GM18951 (cell line): Measurements from ENCODE around the gene C17orf114.

Experiments used
- POLR2A ChIP-seq: IDR thresholded peaks from 4 replicates; pipeline ENCODE4 v1.6.1; 2011; ENCODE audit warnings: mild to moderate bottlenecking; ENCODE audit not compliant: insufficient read length, insufficient read depth; ENCODE audit errors: extremely low read depth
- in situ Hi-C: fragments of 300-500 bp; cut with MboI; formaldehyde crosslinking; loops from one replicate; pipeline ENCODE4 v1.12.0; 2022; ENCODE audit warnings: low sequenced_read_pairs, mixed read lengths, inconsistent platforms; ENCODE audit not compliant: unreplicated experiment

The C17orf114 gene

DNA sequence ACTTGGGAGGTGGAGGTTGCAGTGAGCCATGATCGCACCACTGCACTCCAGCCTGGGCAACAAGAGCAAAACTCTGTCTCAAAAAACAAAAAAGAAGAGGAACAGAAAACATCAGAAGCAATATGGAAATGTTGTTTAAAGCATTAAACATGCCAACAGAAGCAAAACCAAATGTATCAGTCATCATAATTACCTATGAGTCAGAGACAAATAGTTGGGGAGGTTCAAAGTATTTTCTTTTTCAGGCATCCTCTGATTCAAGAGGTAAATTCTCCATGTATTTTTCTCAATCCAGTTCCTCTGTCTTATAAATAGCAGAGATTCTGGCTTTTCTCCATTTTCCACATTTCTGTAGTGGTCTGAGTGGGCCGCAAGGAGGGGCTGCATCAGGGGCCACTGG, 32.5 kb downstream of the C17orf114 start:
- TF ChIP-seq POLR2A, result no peak
- in situ Hi-C loops, result no loop called here

- in situ Hi-C loops, result no loop called here
- TF ChIP-seq POLR2A, result no peak
These were observed 33.8 kb downstream of the C17orf114 start for GRCh38 chr17:4768298-4768697.

DNA sequence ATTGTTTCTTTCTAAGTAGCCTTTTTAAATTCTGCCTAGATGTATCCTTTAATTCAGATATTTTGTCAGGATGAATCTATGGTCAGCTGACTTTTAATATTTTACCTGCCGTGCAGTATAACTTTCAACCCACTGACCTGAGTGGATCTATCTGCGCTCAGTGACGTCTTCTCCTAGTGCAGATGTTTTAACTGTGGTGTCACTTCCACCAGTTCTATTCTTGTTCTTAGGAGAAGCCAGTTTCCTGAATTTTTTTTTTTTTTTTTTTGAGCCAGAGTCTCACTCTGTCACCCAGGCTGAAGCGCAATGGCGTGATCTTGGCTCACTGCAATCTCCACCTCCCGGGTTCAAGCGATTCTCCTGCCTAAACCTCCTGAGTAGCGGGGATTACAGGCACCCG, 35.4 kb downstream of the C17orf114 start:
- in situ Hi-C loops, result no loop called here
- TF ChIP-seq POLR2A, result no peak

GRCh38 chr17:4766201-4766600, 35.9 kb downstream of the C17orf114 start:
- no peak for TF ChIP-seq POLR2A
- in situ Hi-C loops, result no loop called here

GRCh38 chr17:4764595-4764994, 37.5 kb downstream of the C17orf114 start:
- in situ Hi-C loops, result no loop called here
- no peak for TF ChIP-seq POLR2A

- in situ Hi-C loops, result no loop called here
- TF ChIP-seq POLR2A, result no peak
These were observed 42.3 kb downstream of the C17orf114 start for GRCh38 chr17:4759776-4760236.

GRCh38 chr17:4753392-4753791, 48.7 kb downstream of the C17orf114 start:
- in situ Hi-C loops, result no loop called here
- TF ChIP-seq POLR2A, result no peak

DNA sequence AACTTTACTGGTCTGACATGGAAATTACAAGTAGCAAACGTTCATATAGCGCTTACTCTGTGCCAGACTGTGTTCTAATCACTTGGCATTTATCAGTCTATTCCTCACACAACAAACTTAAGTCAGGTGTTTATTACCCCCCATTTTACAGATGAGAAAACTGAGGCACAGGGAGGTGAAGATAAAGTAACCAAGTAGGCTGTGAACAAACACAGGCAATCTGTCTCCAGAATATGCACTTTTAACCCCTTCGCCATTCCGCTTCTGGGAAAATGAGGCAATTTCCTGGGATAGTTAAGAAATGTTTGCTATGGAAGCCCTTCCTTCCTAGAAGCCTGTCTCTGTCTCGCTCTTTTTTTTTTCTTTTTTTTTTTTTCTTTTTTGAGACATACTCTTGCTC, 50.2 kb downstream of the C17orf114 start:
- no peak for TF ChIP-seq POLR2A
- in situ Hi-C loops, result no loop called here
